ENCODE results near the gene CALU.

CALU gene

DNA sequence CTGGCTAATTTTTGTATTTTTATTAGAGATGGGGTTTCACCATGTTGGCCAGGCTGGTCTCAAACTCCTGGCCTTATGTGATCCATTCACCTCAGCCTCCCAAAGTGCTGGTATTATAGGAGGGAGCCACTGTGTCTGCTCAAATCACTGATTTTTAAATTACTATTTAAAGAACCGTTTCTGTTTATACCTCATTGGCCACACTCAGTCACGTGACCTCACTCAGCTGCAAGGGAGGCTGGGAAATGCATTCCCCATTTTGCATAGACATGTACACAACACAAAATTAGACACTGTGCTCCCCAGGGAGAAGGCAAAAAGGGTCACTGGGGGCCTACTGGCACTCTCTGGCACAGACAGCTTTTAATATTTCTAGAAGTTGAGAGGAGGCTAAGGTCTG lies 13.6 kb upstream of the CALU start:
- DNase-seq: no peak

DNA sequence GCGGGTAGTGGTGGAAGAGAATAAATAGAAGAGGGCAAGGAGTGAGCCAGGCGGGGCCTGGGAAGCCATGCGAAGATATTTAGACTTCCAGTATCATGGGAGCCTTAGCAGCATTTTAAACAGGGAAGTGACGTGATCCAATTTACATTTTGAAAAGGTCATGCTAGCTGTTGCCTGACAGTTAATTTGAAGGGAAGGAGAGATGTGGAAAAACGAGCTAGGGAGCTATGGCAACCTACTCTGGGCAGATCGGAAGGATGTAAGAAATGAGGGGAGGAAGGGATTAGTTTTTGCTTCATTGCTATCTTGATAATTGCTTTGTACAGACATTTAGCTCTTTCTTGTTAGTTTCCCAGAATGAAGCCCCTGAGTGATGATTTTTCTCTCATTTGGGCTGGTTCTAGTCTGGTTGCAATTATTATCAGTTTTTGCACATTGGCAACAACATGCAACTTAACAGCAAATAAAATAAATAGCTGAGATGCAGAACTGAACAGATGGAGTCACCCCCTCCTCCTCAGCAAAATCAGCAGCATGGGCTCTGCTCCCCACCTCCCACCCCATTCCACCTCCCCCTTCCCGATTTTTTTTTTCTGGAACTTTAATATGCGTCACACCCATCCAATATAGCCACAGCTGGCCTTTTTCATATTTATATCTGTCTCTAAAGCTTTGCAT lies 13.0 kb upstream of the CALU start:
- no peak for DNase-seq

DNA sequence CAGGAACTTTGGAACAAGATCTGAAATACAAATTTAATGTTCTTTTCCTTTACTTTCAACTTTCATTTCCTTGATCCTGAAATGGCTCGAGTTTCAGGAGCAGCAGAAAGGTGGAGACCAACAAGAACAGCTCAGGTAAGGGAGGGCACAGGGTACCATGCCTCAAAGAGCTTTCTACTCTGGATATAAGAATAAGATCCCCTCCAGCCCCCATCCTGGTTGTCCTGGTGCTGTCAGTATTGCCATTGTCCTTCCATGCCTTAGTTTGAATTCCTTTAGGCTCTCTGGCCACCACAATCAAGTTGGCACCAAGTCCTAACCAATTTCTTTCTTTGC lies 12.5 kb upstream of the CALU start:
- no peak for DNase-seq

DNA sequence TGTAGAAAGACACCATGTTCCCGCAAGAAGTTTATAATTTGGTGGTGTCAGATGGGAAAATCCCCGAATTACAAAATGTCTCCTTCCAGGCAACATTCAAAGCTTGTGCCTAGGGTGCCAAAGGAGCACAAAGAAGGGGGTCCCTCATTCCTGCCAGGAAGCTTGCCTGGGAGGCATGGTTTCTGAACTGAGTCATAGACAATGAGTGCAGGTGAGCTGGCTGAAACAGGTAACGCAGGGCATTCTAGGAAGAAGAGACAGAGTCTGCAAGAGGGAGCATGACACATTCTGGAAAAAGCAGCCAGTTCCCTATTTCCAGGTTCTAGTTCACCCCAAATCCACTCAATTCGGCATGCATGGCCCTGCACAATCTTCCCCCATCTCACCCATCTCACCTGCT lies 11.9 kb upstream of the CALU start:
- DNase-seq: no peak

DNA sequence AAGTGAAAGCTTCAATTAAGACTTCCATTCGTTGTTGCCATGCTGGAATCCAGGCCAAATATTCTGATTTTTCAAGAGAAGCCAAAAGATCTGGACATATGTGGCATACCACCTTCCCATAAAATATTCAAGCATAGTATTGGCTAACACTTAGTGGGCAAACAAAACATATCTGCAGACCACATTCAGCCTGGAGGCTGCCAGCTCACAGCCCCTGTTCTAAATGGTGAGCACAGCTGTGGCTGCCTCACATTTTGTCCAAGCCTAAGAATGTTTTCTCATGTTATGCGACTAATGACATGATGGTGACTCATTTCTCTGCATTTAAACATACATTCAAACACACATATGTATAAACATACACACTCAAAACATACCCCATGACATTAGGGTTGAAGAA lies 10.6 kb upstream of the CALU start:
- DNase-seq: no peak

DNA sequence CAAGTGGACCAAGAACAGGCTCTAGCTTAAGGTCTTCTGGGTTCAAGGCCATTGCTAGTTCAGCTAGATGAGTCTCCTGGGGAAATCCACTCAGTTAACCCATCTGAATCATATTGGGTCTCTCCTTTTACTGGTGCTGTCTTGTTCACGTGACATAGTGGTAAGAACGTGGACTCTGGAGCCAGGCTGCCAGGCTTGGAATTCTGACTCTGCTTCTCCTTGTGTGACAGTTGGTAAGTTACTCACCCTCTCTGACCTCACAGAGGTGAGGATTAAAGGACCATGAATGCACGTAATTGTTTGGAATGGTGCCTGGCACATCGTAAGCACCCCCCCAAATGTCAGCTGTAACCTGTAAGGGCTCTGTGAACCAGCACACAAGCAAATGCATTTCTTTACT lies 9.7 kb upstream of the CALU start:
- DNase-seq: no peak

DNA sequence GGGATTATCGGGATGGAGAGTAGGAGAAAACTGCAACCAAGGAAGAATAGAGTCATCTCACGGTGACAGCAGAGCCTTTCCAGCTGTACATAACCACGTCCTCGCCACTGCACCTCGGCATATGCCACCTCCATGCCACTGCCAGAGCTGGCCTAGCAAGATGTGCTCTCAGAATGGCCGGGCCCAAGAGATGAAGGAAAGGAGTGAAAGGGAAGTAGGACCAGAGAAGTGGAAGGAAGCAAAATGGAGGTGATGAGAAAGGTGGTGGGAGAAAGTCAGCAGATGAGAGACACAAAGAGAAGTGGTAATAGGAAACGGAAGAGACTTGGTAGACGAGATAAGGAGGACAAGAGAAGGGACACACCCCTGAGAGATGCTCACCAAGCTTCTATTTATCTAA lies 8.0 kb upstream of the CALU start:
- no peak for DNase-seq

DNA sequence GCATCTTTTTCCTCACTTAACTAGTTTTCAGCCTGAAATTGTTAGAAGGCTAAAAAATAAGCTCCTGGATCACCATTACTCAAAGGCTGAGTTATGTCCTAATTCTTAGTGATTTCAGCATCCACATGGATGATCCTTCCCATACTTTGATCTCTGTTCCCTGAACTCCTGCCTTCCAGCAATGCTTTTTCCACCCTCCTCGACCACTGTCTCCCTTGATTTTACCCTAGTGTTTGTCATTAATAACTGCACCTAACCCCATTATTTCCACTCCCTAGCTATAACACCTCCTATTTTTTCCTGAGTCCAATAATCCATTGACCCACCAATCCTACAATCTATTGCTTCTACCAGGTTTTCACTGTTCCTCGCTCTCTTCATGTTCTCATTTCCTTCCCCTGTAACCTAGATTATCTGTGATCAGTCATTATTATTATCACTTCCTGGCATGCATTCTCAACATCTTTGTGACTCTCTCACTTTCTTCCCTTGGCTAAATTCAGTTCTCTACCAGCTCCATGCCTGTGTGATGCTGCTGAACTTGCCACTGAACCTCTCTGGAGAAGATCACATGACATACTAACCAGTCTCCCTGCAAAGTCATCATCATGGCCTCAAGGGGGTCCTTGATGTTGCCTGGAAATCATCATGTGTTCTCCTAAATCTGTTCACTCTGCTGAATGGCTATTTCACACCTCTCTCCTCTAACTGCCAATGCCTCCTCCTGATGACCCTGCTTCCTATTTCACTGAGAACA lies 6.5 kb upstream of the CALU start:
- no peak for DNase-seq

DNA sequence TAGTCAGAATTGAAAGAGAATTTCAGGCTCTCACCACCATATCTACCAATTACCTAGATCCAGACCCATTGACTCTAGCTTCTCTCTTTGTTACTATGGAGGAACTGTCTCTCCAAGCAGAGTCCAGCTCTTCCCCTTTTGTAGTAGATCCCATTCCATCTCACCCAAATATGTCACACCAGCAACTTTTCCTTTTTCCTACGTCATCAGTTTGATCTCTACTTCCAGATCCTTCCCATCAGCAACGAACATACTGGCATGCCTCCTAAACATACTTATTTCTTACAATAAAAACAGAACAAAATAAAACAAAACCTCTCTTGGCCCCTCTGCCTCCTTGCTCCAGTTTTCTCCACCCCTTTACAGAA lies 5.9 kb upstream of the CALU start:
- no peak for DNase-seq

DNA sequence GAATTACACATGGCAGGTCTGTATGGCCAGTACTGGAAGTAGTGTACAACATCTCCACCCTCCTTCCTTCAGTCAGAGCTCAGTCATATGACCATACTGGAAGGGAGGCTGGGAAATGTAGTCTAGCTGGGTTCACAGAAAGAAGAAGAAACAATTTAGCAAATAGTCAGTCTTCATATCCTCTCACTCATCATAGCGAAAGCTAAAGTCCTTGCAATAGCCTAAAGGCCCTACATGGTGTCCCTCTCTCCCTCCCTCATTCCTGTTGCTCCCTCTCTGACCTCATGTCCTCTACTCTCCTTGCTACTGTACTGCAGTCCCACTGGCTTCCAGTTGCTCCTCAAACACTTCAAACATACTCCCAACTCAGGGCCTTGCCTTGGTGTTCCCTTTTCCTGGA lies 4.3 kb upstream of the CALU start:
- DNase-seq: peak in 1 of 2 donors; percentile 17

DNA sequence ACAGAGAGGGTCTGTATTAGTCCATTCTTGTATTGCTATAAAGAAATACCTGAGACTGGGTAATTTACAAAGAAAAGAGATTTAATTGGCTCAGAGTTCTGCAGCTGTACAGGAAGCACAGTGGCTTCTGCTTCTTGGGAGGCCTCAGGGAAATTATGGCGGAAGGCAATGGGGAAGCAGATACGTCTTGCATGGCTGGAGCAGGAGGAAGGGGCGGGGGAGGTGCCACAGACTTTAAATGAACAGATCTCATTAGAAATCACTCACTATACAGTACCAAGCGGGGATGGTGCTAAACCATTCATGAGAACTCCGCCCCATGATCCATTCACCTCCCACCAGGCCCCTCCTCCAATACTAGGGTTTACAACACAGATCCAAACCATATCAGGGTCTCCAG lies 3.7 kb upstream of the CALU start:
- DNase-seq: peak in 1 of 2 donors; percentile 65

DNA sequence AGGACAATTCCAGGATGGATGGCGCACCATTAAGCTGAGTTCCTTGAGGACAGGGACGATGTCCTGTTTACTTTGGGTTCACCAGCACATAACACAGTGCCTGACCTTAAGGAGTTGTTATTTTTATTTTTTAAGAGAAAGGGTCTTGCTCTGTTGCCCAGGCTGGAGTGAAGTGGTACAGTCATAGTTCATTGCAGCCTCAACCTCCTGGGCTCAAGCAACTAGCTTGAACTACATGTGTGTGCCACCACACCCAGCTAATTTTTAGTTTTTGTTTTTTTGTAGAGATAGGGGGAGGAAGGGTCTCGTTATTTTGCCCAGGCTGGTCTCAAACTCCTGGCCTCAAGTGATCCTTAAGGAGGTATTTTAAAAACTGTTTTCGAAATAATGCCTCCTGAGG lies 1.7 kb upstream of the CALU start:
- DNase-seq: no peak

DNA sequence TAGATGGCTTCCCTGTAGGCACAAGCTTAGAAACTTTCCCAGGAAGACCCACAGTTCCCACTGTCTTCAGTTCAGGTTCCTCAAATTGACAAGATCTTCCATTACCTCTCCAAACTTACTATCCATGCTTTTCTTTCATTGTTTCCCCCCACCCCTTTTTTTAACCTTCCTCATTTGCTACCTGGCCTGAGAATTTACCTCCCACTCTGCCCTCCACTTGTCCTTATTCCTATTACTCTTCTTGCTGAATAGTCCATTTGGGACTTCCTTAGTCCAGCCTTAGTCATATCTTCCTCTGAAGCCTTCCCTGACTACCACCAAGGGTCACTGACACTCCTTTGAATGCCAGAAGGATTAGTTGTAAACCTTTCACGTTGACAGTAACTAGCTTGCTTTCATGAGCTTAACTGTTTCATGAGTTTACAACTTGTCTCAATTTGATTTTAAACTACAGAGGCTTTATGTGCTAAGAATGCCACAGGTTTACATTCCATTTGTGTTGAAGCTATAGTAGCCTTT lies 1.2 kb upstream of the CALU start:
- DNase-seq: no peak

DNA sequence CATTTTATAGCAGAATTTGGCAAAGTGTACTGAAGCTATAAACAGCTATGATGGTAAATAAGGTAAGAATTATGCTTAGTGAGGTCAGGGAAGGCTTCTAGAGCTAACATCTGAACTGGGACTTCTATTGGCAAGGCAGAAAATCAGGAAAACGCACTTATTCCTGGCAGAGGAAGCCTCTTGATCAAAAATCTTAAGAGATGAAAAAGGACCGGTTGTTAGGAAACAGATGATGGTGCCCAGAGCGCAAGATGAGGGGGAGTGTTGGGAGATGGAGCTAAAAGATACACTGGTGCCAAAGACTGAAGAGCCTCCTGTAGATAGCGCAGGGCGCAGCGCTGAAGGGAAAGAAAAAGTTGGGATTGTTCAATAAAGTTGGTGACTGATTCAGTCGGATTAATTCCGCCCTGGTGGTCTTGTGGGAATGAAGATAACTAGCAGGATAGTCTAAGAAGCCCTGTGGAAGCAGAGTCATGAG lies 550 bp upstream of the CALU start:
- no peak for DNase-seq

DNA sequence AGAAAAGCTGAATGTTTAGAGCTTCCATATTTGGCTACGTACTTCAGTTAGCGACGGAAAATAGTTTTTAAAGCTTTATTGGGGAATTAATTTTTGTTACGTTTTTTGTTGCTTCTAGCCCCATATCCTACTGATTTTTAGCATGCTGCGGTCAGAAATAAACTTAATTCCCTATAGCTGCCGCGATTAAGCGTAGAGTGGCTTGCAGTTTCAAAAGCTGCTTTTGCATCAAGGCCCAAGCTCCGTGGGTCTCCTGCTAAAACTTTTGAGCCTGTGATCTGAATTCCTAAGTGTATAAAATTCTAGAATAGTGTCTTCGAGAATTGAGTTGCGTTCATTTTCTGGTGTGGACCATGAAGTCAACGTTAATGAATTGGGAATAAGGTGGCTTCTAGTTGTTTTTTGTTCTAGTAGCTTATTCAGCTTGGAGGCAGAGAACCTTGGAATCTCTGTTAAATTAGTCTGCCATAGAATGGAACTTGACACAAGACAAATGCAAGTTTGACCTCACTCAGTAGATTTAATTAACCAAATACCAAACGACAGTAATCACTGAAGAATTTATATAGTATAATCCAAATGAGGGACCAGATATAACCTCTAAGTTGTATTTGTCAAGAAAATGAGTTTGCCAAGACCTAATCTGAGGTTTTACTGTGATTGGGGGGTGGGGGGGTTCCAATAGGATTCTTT lies 977 bp downstream of the CALU start:
- DNase-seq: no peak

DNA sequence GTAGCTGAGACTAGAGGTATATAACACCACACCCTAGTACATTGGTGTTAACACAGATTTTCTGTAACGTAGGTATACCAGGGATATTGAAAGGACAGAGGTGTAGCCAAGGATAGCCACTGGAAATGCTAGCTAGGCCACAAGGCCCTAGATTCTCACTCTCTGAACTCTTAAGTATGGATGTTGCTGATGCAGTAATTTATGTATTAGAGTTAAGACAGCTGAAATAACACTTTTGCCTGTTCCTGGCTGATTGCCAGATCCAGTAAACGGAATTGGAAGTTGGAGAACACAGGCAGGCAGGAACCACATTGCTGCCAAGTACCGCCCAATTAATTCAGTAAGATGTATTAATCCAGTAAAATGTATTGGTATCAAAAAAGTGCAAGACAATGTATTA lies 1.8 kb downstream of the CALU start:
- no peak for DNase-seq

DNA sequence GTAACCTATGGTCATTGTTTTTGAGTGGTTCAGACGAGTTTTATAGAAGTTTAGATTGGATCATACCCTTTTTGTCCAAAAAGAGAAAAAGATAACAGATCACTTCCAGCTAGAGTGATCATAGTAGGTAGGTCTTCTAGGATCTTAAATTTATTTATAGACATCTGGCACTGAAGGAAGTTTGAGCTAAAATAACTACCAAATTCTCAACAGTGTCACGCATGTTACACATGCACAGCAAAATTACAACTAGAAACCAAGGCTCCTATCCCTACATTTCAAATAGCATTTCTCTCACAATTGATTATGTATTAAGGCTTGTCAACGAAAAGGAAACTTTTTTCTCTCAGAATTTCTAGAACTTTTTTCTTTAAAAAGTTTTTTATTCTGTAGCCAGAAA lies 2.3 kb downstream of the CALU start:
- no peak for DNase-seq

DNA sequence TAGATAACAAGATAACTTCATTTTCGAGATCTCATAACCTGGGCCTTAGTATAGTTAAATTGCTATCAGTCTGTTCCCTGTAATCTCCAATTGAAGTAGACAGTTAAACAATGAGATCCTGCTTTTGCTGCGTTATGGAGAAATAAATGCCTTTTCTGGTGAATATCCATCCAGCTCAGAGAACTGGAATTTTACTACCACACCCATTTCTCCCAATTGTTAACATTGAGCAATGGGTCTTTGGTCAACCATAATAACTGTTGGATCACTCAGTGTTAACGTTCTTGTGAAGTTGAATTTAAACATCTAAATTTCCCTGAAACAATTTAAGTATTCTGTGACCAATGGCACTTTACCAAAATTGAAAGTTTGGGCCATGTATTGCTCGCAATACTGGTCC lies 3.0 kb downstream of the CALU start:
- no peak for DNase-seq

DNA sequence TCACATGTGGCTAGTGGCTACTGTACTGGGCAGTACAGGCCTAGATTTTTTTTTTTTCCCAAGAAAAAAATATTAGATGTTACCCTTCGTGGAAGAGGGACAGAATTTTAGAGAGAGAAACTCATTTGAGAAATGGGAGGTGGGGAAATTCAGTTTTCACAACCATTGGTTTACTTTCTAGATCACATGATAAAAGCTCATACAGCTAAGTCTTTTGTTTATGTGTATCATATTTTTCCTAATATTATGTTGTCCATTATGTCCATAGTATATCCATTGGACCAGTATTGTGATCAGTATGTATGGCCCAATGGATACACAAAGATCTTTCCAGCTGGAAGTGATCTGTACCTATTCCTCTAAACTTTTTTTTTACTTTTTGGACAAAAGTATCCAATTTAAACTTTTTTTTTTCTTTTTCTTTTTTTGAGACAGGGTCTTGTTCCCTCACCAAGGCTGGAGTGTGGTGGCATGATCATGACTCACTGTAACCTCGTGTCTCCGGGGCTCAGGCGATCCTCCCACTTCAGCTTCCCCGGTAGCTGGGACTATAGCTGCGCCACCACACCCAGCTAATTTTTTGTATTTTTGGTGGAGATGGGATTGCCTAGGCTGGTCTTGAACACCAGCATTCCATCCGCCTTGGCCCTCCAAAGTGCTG lies 4.1 kb downstream of the CALU start:
- no peak for DNase-seq

DNA sequence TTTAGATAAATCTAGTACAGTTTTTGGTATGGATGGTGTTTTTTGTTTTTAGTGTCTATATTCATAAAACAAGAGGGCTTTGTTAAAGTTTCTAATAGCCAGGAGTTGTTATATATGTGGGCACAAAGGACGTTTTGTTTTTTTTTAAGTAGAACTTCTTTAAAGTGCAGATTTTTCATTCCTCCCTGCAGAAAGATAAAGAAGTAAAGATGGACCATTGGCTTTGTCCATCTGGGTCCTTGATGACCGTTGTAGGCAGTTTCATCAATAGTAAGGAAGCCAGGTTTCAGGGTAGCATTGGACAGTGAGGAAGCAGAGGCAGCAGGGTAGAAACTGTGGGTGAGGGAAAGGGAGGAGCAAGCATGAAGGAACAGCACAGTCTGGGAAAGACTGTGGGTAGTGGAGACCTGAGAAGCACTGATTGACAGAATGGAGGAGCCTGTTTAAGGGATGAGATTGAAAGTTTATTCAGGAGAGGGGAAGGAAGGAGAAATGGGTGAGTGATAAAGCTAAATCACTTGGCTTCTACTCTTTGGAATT lies 5.3 kb downstream of the CALU start:
- no peak for DNase-seq

DNA sequence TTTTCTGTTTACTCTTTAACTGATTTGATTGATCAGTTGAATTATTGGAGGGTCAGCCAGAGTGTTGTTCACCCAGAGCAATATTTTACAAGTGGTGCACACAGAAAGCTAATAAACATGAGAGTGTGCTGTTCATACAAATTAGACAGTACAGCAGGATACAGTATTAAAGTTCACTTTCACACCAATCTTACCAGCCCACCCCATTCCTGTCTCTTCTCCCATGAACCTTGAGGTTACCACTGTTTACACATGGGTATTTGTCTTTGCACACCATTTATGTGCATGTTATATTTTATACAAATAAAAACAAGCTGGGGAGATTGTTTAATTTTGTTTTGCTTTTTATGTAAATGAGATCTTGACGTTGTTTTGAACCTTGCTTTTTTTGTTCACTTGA lies 6.5 kb downstream of the CALU start:
- DNase-seq: no peak

DNA sequence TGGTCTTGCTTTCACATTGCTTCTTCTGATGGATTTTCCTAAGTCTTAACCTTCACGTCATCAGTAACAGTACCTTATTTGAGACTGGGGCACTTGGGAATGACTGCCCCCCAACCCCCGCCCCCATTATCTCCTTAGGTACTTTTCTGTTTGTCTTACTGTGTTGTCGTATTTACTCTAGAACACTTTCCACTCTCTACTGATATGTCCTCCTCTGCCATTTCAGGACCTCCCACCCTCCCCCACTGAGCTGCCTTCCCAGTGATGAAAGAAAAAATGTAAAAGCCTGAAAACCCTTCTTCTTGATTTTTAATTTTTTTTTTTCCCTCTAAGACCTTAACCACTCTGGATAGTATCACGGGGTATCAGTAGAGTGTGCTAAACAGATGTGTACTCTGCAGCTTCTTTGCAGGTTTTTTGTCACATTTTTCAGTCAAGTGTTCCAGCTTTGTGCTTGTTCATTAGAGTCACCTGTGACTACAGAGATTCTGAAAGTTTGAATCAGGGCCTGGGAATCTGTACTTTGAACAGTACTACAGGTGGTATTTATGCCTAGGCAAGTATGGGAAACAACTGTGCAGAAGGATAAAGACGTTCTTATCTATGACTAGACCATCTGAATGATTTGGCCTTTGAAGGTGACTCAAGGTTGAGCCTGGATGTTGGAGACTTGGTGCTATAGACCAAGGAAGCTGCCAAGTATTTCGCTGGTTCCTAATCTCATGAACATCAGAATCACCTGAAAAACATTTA lies 8.3 kb downstream of the CALU start:
- no peak for DNase-seq

DNA sequence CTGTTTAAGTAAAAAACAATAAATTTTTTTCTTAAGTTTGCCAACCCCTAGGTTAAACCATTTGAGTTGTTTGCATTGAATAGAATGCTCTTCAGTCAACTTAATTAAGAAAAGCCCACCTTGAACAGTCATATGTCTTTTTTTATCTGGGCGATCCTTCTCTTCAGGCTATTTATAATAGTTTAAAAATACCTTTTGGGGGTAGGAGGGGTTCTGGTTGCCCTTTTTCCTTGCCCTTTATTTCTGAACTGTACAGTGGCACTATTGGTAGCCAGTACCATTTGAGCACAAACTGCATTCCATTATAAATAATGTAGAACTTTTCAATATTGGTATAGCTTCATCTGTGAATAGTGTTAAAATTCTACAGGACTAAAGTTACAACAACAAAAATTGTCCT lies 13.1 kb downstream of the CALU start:
- DNase-seq: no peak

Measured in CD4-positive, alpha-beta T cell treated with Interleukin-4 for 1 hour (primary cell).